Activated CD4-positive, alpha-beta T cell treated with anti-CD3 and anti-CD28 coated beads for 48 hours (primary cell): ENCODE results near the gene KSR1.
A peak's percentile ranks its signal among the peaks of the same experiment; 100 is the strongest.
"Not testable (repeated sequence)": the region's sequence is repeated elsewhere in the genome, so short reads cannot be mapped to it uniquely, and the experiment has no call there.

Experiments used
- DNase-seq: peaks from one replicate; pipeline ENCODE4 v3.0.0-alpha.2; 2020

Gene KSR1

GRCh38 chr17:27427166-27427862, 28.9 kb upstream of the KSR1 start:
- not testable (repeated sequence) for DNase-seq

GRCh38 chr17:27428781-27429505, 27.3 kb upstream of the KSR1 start:
- no peak for DNase-seq

- no peak for DNase-seq
Measured at GRCh38 chr17:27429666-27430382, 26.4 kb upstream of the KSR1 start.

GRCh38 chr17:27430383-27430840, 25.8 kb upstream of the KSR1 start:
- no peak for DNase-seq

- DNase-seq: peak; percentile 22
Measured at GRCh38 chr17:27430882-27431491, 25.3 kb upstream of the KSR1 start.

GRCh38 chr17:27433521-27433920, 22.7 kb upstream of the KSR1 start:
- no peak for DNase-seq

GRCh38 chr17:27435431-27436070, 20.7 kb upstream of the KSR1 start:
- not testable (repeated sequence) for DNase-seq

GRCh38 chr17:27438348-27438998, 17.8 kb upstream of the KSR1 start:
- DNase-seq: no peak

GRCh38 chr17:27439342-27439741, 16.9 kb upstream of the KSR1 start:
- DNase-seq: no peak

GRCh38 chr17:27442702-27443101, 13.5 kb upstream of the KSR1 start:
- DNase-seq: no peak

- DNase-seq: no peak
Measured at GRCh38 chr17:27443491-27443890, 12.8 kb upstream of the KSR1 start.

- DNase-seq: no peak
Measured at GRCh38 chr17:27445971-27446370, 10.3 kb upstream of the KSR1 start.

- no peak for DNase-seq
Measured at GRCh38 chr17:27446569-27447301, 9.5 kb upstream of the KSR1 start.

GRCh38 chr17:27448534-27448933, 7.7 kb upstream of the KSR1 start:
- not testable (repeated sequence) for DNase-seq

- no peak for DNase-seq
Measured at GRCh38 chr17:27449541-27449940, 6.7 kb upstream of the KSR1 start.

GRCh38 chr17:27449988-27450387, 6.3 kb upstream of the KSR1 start:
- no peak for DNase-seq

GRCh38 chr17:27450416-27450815, 5.8 kb upstream of the KSR1 start:
- no peak for DNase-seq

GRCh38 chr17:27451906-27452305, 4.3 kb upstream of the KSR1 start:
- no peak for DNase-seq

- DNase-seq: no peak
Measured at GRCh38 chr17:27452828-27453227, 3.4 kb upstream of the KSR1 start.

GRCh38 chr17:27453471-27453870, 2.8 kb upstream of the KSR1 start:
- DNase-seq: no peak

- DNase-seq: no peak
Measured at GRCh38 chr17:27454089-27454488, 2.2 kb upstream of the KSR1 start.
